GM18858 (cell line): ENCODE results near the gene MTOR.
"Not testable (repeated sequence)": the region's sequence is repeated elsewhere in the genome, so short reads cannot be mapped to it uniquely, and the experiment has no call there.

Source experiments
- ATAC-seq: cut with Tn5 transposase; IDR thresholded peaks from one replicate; pipeline ENCODE4 v1.9.1; 2021; ENCODE audit not compliant: unreplicated experiment

The MTOR gene

DNA sequence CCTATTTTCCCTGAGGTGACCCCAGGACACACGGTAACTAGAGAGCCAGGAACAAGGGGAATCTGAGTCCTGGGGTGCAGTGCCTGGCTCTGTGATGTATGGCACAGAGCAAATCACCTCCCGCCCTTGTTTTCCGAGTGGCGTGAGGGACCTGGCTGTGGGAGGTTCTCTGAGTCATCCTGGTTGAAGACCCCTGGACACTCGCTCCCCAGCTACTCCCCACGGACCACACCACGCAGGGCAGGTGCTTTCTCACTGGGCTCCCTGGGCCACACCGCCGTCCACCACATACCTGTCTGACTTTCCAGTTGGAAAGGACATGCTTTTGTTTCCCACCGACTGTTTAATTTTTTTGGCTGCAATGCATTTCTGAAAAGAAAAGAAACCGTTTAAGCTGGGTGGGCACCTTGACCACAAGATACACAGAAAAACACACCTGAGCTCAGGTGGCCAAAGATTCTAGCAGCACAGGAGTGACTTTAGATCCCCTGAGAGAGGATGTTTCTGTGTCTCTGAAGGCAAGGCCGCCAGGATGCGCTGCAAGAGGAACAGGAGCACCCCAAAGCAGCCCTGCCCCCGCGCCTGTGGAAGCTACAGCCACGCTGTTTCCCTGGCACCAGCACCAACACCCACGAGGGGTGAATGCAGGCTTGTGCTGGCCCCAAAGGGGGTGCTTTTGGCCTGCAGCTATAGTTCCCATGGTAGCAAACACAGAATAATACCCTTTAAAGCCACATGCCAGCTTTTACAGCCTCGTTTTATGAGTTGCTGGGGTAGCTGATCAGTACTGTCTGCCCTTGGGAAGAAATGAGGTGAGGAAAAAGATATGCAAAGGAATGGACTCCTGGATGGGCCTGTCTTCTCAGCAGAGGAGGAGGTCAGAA lies 194.4 kb downstream of the MTOR start:
- ATAC-seq: no peak

DNA sequence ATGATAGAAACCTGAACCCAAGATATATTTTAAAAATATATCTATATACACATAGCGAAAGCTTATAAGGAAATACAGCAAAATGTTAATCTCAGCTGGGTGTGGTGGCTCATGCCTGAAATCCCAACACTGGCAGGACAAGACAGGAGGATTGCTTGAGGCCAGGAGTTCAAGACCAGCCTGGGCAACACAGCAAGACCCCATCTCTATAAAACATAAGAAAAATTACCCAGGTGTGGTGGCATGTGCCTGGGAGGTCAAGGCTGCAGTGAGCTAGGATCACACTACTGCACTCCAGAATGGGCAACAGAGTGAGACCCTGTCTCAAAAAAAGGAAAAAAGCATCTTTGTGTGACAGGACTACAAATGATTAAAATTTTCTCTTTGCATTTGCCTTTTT lies 196.6 kb downstream of the MTOR start:
- no peak for ATAC-seq

DNA sequence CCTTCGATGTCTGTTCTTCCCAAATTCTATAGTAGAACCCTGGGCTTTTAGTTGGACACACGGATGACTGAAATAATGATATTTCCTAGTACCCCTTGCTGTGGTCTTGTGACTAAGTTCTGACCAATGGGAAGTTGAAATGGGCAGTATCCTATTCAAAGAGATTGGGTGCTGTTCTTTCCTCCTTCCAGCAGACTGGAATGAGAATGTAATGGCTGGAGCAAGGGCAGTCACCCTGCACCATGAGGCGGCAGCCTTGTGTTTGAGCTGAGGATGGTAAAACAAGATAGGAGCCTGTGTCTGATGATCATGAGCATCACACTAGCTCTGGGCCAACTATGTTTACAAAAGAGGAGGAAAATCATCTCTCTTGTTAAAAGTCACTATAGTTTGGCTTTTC lies 197.4 kb downstream of the MTOR start:
- no peak for ATAC-seq

DNA sequence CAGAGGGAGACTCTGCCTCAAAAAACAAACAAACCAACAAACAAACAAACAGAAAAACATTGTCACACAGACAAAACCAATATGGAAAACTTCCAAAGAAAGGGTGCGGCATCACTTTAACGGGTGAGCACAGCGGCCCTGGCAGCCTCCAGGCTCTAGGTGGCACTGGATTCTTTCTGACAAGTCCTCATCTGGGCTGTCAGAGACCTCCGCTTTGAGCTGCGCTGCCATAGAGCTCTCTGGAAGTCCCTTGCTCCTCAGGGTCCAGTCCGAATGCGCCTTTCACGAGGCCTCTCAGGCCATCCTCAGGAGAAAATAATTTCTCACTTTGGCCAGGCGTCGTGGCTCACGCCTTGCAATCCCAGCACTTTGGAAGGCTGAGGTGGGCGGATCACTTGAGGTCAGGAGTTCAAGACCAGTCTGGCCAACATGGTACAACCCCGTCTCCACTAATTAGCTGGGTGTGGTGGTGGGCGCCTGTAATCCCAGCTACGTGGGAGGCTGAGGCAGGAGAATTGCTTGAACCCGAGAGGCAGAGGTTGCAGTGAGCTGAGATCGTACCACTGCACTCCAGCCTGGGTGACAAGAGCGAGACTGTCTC lies 198.3 kb downstream of the MTOR start:
- not testable (repeated sequence) for ATAC-seq

DNA sequence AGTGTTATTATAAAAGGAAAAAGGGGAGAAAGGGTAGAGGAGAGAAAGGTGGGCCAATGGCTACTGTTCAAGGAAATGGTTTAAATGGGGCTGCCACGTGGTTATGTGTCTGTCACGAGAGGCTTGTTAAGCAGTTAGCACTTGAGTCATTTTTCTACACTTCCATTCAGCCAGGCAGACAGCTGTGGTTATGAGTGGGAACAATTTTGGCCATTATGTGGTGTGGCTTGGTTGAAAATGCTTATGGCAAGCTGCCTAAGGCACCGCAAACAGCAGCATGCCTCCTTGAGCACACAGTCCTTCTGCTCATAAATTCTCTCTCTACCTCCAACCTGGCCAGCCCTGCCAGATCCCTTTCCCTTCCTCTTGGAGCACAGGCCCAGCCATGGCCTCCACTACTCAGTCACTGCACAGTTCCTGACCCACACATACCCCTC lies 199.4 kb downstream of the MTOR start:
- ATAC-seq: peak; percentile 32

DNA sequence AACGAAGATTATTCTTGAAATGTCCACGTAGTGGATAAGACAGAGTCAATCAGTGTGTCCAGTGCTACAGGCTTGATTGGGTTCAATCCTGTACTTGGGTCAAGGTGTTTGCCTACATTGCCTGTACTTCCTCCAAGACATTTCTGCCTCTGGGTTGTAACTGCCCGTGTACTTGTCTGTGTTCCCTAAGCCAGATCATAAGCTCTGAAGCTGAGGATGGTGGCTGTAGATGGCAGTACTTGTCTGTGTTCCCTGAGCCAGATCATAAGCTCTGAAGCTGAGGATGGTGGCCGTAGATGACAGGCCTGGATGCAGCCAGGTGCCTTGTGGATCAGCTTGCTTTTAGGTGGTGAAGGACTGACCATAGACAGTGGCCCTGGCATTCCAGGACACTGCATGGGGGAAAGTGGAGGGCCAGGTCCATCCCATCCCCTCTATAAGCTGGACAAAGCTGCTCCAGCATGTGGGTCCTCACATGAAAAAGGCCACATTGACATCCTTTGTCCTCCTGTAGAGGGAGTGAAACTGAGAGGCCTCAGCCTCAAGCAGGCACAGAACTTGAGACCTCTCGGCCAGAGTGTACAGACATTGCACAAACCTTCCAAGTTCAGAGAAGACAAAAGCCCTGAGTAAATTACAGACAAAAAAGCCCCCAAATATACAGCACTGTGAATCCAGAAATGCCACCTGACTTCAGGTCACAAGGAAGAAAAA lies 200.5 kb downstream of the MTOR start:
- no peak for ATAC-seq

DNA sequence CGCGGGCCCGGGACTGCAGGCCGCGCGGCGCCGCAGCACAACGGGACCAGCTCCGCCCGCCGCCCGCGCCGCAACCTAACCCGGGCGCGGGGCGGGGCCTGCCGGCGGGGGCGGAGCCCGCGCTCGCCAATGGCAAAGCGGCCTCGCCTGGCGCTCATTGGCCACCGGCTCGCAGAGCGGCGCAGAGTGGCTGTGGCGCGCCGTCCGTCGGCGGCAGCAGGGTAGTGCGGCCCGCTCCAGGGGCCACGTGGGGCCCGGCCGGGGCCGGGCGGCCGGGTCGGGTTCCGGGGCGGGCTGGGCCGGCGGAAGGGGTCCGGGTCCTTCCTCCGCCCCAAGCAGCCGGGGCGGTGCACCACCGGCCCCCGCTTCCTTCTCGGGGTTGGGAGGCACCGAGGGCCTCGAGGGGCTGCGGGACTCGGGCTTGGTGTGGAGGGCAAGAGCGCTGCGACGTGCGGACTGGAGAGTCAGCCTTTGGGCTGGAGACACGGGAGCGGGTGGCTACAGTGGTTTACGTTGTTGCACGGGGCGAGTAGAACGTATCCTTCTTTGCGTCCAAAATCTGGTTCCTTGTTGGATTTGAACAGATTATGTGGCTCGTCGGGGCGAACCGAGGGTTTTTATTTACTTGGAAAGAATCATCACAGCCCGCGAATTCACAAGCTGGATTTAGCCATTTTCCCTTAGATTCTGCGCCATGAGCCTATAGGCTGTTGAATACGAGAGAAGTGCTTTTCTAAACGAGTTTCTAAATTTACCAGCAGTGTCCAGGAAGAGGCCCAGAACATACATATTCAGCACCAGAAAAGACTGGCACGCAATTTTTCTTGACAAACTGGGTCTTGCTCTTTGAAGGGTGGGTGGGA lies 202.2 kb downstream of the MTOR start, which contains the start of gene SRM:
Gene SRM (minus strand): TSS at position 51 of the 863 bp plus-strand sequence. CDS start 75 bp downstream, outside the sequence.
- ATAC-seq: peak; percentile 86

DNA sequence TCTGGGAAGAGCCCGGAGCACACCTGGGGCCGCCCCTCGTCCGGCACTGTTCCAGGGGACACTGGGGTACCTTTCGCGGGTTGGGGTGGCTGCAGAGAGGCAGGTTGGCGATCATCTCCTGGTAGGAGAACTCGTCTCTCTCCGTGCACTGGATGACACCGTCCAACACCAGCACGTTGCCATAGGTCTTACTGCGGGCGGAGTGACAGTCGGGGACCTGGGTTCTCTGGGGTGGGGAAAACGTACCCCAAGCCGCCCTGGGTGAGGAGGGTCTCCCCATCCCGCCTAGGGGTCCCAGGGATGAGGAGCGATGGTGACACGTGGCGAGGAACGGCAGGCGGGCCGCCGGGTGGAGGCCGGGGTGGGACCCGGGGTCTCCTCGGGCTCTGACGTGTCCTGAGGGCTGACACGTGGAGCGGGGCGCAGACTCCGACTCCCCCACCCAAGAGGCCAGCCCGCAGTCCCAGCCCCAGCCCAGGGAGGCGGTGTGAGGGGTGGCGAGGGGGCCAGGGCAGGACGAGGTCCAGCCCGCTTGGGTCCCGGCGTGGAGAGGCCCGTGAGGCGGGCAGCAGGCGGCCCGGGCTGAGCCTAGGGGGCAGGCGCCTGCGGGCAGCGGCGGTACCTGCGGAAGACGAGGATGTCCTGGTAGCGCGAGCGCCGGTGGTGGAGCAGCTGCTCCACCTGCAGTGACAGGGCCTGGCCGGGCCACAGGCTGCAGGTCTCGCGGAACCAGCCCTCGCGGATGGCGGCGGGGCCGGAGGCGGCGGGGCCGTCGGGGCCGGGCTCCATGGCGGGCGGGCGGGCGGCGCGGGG lies 203.0 kb downstream of the MTOR start:
- peak; percentile 9 for ATAC-seq

DNA sequence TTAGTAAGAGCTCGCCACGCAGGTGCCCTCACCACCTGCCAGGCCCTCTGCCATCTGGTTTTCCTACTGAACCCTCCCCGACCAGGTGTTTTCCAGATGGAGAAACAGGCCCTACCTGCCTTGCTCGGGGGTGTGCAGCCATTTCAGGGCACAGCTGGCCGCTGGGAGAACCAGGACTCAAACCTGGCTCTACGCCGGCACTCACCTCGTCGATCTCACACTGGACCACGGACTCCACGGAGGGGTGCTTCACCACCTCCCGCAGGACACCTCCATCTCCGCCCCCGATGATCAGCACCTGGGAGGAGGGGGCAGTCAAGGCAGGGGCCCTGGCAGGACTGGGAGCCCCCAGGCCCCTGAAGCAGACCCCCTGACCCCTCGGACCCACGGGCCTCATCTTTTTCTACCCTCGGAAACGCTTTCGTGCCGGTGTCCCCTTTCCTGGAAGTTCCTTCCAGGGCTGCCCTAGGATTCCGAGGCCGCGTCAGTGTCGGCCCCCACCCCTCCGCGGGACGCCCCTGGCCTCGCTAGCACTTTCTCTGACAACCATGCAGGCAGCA lies 203.7 kb downstream of the MTOR start:
- no peak for ATAC-seq

DNA sequence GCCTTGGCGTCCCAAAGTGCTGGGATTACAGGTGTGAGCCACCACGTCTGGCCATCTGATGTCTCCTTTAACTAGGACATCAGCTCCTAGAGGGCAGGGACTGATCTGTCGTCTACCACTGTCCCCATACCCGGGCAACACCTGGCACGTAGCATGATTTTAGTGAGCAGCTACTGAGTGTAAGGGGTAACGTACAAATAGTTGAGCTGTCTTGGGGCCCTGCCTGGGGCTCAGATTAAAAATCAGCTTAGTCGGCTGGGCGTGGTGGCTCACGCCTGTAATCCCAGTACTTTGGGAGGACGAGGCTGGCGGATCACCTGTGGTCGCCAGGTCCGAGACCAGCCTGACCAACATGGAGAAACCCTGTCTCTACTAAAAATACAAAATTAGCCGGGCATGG lies 204.3 kb downstream of the MTOR start:
- no peak for ATAC-seq

DNA sequence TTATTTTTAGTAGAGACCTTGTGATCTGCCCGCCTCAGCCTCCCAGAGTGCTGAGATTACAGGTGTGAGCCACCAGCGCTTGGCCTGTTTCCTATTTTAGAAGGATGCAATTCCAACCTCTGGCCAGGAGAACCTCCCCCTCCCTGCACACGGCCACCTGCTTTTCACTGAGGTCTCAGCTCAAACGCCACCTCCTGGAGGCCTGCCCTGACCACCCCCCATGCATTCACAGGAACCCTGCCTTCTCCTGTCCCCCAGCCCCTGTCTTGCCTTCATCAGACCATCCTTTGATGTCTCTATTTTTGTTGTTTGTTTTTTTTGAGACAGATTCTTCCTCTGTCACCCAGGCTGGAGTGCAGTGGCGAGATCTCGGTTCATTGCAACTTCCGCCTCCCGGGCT lies 204.9 kb downstream of the MTOR start:
- no peak for ATAC-seq
